Amniotic epithelial cell (primary cell): ENCODE measurements around the gene CCZ1B.
"Not testable (repeated sequence)": the region's sequence is repeated elsewhere in the genome, so short reads cannot be mapped to it uniquely, and the experiment has no call there.

Source experiments
- DNase-seq: peaks from one replicate; pipeline ENCODE4 v3.0.0-alpha.2; 2010; ENCODE audit warnings: low read depth

CCZ1B gene

DNA sequence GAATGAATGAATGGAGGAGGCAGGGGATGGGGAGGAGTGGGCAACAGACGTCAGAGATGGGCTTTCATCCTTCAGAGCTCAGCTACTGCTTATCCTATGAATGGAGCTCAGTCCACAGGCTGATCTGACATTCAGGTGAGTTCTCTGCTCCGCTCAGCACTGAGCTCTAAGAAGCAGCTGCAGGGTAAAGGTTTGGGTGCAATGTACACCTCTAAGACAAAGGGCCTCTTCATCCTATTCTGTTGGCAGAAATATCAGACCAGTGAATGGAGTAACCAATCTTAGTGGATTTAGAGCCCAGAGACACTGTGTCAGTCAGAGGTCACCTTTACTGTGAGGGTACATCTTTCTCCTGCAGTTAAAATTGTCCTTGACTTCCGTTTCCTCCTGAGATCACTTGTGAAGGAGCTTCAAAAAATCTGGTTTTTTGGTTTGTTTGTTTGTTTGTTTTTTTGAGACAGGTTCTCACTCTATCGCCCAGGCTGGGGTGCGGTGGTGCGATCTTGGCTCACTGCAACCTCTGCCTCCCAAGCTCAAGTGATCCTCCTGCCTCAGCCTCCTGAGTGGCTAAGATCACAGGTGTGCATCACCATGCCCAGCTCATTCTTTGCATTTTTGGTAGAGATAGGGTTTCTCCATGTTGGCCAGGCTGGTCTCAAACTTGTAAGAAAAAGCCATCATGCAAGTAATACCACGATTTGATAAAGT lies 5.1 kb upstream of the CCZ1B start:
- no peak for DNase-seq

DNA sequence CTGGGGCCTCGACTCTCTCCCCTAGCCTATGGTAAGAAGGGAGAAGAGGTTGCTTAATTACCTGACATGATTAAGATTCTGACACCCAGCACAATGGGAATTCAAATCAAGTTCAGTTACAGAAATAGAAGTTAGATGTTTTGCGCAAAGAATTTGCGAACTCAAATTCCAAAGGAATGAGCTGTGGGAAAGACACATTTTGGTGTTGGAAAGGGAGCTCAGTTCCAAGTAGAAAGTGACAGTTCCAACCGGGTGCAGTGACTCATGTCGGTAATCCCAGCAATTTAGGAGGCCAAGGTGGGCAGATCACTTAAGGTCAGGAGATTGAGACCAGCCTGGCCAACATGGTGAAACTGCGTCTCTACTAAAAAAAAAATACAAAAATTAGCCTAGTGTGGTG lies 4.0 kb upstream of the CCZ1B start:
- not testable (repeated sequence) for DNase-seq

DNA sequence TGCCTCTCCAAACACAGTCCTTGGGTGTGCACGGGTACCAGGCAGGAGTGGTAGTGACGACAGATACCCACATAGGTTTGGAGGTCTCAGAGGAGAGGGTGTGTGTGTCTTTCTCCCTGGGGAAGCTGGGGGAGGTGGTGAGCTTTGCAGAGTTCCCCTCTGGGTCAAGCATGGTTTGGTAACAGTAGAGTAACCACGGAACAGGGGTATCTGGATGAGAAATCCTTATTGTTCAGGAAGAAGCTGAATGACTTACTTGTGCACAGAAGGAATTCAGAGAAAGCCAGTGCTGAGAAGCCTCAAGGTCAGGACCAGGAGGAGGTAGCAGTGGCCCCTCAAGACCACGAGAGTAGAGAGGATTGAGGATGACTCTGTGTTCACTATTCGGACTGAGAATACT lies 3.5 kb upstream of the CCZ1B start:
- not testable (repeated sequence) for DNase-seq

DNA sequence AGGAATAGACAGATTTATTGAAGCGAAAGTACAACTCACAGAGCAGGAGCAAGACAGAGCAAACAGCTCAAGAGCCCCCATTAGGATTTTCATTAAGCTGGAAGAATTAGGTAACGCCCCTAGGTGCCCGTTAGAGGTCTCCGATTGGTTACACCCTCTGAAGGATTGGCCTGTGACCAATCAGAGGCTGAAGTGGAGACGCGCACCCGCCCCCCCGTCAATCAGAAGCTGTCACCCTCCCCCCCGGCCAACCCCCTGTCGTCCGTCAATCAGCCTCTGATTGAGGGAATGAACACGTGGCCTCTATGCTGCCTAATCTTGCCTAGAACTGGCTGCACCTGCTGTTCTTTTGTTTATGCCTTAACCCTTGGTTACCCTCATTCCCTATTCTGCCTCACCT lies 1.1 kb upstream of the CCZ1B start:
- not testable (repeated sequence) for DNase-seq

DNA sequence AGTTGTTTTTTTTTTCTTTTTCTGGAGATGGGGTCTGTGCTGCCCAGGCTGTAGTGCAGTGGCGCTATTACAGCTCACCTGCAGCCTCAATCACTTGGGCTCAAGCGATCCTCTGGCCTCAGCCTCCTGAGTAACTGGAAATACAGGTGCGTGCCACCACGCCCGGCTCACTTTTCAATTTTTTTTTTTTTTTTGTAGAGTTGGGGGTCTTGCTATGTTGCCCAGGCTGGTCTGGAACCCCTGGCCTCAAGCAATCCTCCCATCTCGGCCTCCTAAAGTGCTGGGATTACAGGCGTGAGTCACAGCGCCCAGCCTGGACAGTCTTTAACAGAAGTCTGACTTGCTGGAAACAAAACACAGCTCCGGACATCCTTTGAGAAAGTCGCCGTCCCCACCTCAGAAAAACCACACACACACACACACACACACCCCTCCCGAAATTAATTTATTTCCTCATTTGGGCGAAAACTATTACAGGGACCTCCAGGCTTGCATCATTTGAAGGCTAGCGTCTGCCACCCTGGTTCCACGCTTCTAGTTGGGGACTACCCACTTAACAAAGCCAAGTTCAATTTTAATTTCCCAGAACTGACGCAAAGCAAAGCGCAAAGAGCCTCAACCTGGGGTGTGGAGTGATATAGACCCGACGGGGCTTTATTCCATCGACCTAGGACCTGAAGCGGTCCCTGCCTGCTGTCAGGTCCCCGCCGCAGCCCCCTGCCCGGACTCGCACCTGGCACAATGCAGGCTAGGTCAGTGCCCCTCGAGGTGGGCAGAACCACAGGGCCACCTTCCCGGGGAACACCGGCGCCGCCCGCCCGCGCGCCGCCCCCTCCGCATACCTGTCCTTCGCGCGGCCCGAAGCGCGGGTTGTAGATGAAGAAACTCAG lies 594 bp downstream of the CCZ1B start:
- DNase-seq: not testable (repeated sequence)

DNA sequence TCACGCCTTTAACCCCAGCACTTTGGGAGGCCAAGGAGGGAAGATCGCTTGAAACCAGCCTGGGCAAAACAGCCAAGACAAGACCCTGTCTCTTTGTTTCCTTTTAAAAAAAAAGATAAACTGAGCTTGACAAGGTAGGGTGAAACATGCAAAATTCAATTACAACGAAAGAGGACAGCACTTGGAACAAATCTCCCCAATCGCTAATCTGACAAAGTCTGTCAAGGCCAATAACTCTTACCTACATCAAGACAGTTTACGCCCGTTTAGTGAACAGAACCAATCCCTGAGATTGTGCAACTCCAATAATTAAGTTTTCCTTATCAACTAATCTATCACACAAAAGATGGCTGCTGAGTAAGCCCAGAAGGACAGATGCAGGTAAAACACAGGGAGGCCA lies 4.5 kb downstream of the CCZ1B start:
- DNase-seq: not testable (repeated sequence)

DNA sequence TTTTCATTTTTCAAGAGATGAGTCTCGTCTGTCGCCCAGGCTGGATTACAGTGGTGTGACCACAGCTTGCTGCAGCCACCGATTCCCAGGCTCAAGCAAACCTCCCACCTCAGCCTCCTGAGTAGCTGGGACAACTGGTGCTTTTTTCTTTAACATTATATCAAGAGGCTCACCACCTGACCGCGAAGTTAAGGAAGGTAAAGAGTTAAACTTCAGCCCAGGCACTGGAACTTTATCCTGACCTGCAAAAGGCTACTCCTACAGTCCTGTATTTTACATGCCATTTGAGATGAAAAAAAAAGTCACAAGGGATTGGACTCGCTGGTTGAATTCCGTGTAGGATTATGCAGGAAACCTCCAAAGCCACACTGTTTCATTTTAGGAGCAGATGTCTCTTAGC lies 10.6 kb downstream of the CCZ1B start:
- not testable (repeated sequence) for DNase-seq

DNA sequence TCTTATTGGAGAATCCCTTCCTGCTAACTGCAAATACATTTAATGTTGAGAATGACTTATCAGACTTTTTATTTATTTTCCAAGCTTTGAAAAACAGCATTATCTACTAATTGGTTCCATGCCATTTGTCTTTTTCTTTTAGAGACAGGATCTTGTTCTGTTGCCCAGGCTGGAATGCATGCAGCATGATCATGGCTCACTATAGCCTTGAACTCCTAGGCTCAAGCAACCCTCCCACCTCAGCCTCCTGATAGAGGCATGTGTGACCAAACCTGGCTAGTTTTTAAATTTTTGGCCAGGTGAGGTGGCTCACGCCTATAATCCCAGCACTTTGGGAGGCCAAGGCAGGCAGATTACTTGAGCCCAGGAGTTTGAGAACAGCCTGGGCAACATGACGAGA lies 13.1 kb downstream of the CCZ1B start:
- DNase-seq: not testable (repeated sequence)

DNA sequence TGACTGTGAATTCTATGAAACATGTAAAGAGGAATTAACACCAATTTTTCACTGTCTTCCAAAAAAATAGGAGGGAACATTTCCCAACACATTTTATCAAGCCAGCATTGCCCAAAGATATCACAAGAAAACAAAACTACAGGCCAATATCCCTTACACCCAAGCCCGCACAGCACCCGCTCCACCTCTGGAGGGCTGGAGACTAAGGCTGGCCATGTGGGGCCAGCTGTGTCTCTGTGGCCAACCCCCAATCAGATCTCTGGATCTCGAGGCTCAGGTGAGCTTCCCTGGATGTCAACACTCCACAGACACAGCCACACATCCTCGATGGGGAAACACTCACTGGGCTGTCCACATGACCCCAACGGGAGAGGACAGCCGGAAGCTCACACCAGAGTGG lies 18.1 kb downstream of the CCZ1B start:
- not testable (repeated sequence) for DNase-seq

DNA sequence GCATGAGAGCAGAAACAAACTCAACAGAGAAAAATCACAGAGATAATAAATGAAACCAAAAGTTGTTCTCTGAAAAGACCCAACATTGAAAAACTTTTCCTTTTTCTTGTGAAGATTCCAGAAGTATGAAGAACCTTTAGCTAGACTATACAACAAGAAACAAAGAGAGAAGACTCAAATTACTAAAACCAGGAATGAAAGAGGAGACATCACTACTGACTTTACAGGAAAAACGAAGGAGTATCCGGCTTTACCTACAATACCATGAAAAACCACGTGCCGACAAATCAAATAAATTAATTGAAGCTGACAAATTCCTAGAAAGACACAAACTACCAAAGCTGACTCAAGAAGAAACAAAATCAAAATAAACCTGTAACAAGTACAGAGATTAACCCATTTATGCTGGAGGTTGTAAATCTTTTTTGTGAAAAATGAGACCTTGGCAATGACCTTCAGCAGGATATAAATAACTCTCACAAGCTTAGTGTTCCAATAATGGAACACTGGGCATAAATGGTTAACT lies 18.6 kb downstream of the CCZ1B start:
- not testable (repeated sequence) for DNase-seq

DNA sequence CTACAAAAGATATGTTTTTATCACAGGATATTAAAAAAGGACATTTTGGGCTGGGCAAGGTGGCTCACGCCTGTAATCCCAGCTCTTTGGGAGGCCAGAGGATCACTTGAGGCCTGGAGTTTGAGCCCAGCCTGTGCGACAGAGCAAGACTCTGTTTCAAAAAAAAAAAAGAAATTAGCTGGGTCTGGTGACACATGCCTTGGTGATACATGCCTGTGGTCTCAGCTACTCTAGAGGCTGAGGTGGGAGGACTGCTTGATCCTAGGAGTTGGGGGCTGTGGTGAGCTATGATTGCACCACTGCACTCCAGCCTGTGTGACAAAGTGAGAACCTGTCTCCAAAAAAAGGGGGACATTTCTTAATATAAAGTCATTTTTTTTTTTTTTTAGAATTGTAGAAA lies 25.7 kb downstream of the CCZ1B start:
- DNase-seq: not testable (repeated sequence)

DNA sequence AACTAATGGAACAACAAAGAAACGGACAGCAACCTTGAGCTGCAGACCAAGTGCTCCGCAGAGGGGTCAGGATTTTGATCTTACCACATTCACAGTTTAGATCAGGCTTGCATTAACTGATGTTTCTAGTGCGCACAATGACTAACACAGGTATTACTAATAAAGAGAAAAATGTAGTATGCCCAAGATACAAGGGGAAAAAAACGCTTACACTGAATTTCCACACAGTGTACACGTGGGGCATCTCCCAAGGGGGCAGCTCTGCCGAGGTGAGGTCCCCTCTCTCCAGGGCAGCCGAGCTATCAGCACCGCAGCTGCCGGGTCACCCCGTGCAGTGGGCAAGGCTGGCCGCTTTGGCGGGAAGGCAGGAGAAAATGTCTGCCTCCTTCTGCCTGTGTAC lies 26.2 kb downstream of the CCZ1B start:
- not testable (repeated sequence) for DNase-seq

DNA sequence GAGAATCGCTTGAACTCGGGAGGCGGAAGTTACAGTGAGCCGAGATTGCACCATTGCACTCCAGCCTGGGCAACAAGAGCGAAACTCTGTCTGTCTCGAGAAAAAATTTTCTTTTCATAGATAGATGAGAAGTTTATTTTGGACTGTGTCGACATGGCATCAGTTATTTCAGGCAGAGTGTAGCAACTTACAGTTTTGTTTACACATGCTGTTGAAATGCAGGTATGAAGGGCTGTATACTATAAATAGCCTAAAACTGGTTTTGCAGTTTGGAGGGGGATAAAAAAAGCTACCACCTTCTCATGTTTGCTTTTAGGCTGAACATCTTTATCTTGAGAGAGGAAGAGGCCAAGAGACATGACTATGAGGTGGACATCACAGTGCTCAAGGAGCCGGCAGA lies 28.0 kb downstream of the CCZ1B start:
- not testable (repeated sequence) for DNase-seq

DNA sequence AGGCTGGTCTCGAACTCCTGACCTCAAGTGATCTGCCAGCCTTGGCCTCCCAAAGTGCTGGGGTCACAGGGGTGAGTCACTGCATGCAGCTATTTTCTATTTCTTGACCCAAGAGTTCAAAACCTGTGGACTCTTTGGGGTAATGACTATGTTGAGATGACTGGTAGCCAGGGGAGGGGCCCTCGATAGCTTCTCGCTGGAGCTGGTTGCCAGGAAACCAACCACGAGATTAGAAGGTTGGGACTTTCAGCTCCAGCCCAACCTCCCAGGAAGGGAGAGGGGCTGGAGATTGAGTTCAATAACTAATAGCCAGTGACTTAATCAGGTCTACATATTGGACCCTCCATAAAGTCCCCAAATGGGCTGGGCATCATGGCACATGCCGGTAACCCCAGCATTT lies 28.9 kb downstream of the CCZ1B start:
- not testable (repeated sequence) for DNase-seq

DNA sequence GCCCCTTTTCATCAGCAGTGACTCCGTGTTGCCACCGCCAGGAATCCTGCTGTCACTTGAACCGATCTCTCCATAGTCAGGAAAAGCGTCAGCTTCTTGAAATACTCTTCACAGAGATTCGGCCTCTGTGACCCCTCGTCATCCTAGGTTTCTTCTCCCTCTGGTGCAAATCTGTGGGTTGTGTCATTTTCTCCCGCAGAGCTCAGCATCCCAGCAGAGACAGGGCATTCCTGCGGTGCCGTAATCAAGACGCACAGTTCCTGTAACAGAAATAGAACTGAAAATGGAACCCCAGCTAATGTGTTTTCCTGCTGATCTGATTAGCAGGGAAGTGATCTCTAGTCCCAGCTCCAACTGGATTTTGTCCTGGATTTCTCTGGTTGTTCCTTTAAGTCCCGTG lies 31.8 kb downstream of the CCZ1B start:
- DNase-seq: not testable (repeated sequence)

DNA sequence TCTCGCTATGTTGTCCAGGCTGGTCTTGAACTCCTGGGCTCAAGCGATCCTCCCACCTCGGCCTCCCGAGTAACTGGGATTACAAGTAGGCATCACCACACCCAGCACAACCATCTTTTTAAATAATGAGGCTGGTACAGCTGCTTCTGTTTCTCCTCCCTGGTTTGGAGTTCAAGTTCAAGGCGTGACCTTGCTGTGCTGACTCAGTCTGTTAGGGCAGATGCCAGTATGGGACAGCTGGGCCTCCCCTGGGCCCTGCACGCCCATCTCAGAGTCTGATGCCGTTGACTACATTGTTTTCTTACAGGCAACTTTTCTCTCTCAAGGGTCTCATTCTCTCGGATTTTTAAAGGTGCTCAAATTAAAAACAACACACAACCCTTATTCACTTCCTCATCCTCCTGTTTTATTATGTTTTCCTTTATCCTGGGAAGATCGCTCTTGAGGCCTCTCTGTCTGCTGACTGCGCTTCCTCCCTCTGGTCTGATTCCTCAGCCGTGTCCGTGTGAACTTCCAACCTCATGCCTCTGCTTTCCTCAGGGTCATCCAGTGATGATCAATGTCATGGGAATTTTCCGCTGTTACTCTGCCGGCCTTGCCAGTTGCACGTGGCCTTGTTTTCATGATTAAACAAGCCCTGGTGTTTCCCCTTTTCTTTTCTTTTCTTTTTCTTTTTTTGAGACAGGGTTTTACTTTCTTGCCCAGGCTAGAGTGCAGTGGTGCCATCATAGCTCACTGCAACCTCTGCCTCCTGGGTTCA lies 33.8 kb downstream of the CCZ1B start:
- DNase-seq: peak; percentile 76

DNA sequence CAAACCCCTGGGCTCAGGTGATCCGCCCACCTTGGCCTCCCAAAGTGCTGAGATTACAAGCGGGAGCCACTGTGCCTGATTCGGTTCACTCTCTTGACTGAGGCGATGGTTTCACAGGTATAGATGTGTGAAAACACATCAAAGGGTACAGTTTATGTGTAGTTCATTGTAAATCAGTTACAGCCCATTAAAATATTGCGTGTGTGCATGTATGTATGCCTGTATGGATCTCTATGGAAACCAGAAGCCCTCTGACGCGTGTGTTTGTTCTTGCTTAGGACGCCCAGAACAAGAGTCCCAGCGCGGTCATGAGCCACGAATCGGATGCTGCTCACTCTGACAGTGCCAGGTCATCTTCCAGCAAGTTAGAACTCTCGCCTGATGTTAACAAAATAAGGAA lies 36.7 kb downstream of the CCZ1B start:
- DNase-seq: not testable (repeated sequence)

DNA sequence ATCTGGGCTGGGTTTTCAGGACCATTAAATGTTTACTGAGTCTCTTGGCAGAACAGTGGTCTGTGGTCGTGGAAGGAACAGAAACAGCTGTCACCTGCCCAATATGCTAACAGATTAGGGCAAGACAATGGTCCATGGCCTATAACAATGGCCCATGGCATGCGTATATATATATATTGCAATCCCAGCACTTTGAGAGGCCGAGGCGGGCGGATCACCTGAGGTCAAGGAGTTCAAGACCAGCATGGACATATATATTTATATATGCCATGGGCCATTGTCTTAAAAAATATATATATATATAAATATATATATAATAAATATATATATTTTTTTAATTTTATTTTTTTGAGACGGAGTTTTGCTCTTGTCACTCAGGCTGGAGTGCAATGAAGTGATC lies 44.5 kb downstream of the CCZ1B start:
- not testable (repeated sequence) for DNase-seq

DNA sequence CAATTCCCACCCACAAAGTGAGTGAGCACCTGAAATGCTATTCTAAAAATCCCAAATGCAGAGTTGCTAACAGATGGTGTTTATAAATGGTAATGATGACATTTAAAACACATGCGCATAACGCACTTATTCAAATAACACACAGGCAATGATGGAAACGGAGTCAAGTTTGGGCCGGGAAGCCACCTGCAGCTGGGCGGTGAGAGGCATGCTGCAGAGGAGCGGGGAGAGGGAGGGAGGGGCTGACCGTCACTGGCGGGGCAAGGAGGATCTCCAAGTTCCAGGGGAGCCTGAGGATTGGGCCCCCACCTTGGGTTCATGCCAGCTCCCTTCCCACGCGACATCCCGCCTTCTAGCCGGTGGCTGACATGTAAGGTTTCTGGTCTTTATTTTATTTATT lies 64.9 kb downstream of the CCZ1B start:
- not testable (repeated sequence) for DNase-seq

DNA sequence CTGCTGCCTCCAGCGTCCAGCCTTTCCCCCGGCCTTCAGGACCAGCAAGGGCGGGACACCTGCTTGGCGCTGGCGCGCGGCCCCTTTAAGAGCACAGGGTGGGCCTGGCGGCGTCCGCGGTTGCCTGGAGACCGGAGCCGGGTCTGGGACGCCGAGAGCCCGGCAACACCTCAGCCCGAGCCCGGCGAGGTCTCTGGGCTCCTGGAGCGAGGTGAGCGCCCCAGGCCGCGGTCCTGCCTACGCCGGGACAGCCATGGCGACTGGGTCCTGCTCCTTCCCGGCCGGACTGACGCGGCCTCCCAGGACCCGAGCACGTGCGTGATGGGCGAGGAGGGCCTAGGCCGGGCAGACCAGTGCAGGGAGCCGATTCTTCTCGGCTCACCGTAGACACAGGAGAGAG lies 72.1 kb downstream of the CCZ1B start, which contains the start of gene RSPH10B2:
TSS of gene RSPH10B2 (plus strand) at position 140 of the 400 bp plus-strand sequence. CDS start 3,575 bp downstream, outside the sequence.
- not testable (repeated sequence) for DNase-seq

DNA sequence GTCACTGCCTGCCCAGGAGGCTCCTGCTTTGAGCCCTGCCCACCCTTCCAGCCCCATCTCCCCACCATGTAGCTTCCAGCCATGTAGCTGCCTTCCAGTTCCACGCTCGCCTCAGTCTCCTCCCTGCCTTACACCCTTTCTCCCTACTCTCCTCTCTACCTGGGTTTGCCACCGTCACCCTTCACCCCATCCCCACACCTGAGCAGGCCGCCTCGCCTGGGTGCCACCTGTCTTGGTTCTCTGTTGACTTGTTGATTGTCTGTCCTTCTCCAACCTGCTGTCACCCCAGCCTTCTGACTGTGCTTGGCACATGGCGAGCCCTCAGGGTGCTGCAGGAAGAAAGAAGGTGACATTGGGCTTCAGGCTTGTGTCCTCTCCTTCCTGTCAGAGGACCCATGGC lies 75.9 kb downstream of the CCZ1B start:
- DNase-seq: not testable (repeated sequence)

DNA sequence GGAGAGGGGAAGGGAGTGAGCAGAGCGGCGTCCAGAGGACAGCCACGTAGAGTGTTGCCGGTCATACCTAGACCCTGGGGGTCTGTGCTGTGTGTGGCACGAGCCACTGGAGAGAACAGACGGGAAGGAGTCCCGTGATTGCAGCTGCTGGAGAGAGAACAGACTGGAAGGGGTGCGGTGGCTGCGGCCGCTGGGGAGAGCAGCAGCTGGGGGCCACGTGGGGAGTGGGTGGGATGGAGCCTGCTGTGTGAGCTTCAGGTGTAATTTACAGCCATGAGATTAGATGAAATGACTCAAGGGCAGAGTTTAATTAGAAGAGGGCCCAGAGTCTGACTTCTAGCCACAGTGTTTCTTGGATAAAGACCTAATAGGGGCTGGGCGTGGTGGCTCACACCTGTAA lies 76.7 kb downstream of the CCZ1B start:
- DNase-seq: not testable (repeated sequence)
